Endothelial cell of hepatic sinusoid (primary cell): ENCODE results near the gene MPZL2.

Source experiments
- in situ Hi-C: cut with HindIII; loops from 2 replicates; pipeline ENCODE4 v1.10.0; 2017; ENCODE audit warnings: low sequenced_read_pairs

The MPZL2 gene

GRCh38 chr11:118283756-118284350, 19.8 kb upstream of the MPZL2 start:
- in situ Hi-C loops = loop anchor here (5.0 kb wide), 1 partner anchor 82 kb away; no protein-coding TSS in a partner anchor

GRCh38 chr11:118283037-118283636, 19.0 kb upstream of the MPZL2 start:
- in situ Hi-C loops = loop anchor here (5.0 kb wide), 1 partner anchor 81 kb away; no protein-coding TSS in a partner anchor

- in situ Hi-C loops = loop anchor here (5.0 kb wide), 1 partner anchor 80 kb away; no protein-coding TSS in a partner anchor
Measured at GRCh38 chr11:118282606-118283005, 18.5 kb upstream of the MPZL2 start.

- in situ Hi-C loops = loop anchor here (5.0 kb wide), 1 partner anchor 79 kb away; no protein-coding TSS in a partner anchor
Measured at GRCh38 chr11:118281284-118281683, 17.2 kb upstream of the MPZL2 start.

DNA sequence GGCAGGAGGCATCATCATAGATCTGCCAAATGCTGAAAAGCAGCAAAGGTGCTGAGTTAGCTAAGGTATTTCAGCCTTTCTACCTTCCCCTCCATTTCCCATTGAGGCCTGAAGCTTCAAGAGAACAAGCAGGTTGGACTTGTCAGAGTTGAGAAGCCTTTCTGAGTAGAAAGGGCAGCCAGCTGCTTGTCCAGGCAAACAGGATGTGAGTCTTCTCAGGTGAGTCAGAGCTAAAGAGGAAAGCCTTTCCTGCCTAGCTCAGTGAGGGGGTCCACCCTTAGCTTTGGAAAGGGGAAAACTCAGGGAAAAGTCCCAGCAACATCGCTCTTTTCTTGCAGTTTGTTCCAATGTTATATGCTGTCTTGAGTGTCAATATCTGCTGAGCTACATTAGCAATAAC, 13.2 kb upstream of the MPZL2 start:
- in situ Hi-C loops = loop anchor here (5.0 kb wide), 1 partner anchor 85 kb away; no protein-coding TSS in a partner anchor

GRCh38 chr11:118276422-118276821, 12.3 kb upstream of the MPZL2 start:
- in situ Hi-C loops = loop anchor here (5.0 kb wide), 1 partner anchor 86 kb away; no protein-coding TSS in a partner anchor

GRCh38 chr11:118275176-118275575, 11.1 kb upstream of the MPZL2 start:
- in situ Hi-C loops = loop anchor here (5.0 kb wide), 1 partner anchor 87 kb away; no protein-coding TSS in a partner anchor

DNA sequence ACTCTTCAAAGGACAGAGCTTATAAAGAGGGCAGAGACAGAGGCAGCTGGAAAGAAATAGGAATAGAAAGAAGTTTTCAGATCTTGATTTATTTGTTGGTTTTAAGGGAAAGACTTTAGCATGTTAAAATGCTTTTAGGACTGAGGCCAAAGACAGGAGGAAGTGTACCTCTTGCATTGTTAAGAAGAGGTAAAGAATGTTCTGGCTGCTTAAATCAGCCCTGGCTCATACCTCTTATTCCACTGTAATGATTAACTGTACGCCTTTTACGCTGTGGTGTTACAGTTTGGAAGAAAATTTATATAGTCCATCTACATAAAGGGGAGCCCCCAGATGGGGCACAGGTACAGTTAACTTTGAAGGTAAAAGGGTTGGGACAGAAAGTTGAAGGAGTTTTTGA, 10.1 kb upstream of the MPZL2 start:
- in situ Hi-C loops = no loop called here

GRCh38 chr11:118272001-118272400, 7.9 kb upstream of the MPZL2 start:
- in situ Hi-C loops = no loop called here

DNA sequence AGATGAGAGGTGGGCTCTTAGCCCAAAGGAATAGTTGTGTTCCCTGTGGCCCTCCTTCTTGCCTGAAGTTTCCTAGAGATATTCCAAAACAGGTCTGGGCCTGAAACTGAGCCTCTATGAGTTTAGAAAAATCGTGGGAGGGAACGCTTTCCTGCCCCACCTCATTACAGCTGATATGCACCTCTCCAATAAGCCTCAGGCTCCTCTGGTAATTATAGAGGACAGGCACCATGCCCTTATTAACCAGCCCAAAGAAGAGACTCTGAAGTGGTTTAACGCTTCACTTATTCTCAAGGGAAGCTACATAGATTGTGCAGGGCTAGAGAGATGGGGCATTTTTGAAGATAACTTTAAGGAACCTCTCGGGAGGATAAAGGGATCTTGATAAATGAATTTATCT, 3.4 kb upstream of the MPZL2 start:
- in situ Hi-C loops = no loop called here

- in situ Hi-C loops = no loop called here
Measured at GRCh38 chr11:118265954-118266353, 1.9 kb upstream of the MPZL2 start.

DNA sequence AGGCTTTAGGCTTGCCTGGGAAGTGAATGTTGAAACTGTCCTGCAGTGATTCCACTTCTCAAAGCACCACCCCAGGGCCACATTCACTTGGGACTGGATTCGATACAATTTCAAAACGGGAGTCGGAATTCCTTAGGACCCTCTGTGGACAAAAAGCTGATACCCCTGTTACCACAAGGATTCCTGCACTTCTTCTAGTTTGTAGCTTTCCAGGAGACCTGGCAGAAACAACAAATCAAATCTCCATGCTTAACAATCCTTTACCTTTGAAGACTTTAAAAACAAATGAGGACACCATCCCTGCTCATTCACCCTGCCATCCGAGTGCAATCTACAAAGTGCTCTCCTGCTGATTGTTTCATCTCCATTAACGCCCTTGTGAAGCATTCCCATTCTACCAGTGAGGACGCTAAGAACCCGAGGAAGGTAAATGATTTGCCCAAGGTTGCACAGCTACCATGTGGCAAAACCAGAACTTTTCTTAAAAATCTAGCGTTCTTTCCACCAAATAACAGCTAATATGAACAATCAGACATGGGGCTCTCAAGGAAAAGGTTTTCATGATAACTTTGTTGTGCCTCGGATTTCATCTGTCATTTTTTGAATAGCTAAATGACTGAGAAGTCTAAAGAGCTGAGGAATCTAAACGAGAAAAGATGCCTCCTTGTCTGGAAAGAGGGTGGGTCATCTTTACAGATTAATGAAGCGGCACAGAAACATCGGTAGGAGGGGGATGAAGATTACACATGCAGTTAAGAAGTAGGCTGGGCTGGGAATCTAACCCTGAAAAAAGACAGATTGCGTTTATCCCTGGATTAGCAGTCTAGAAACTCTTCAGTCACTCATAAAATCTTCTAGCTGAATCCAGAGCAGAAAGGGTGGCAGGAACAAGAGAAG, 720 bp upstream of the MPZL2 start:
- in situ Hi-C loops = no loop called here

DNA sequence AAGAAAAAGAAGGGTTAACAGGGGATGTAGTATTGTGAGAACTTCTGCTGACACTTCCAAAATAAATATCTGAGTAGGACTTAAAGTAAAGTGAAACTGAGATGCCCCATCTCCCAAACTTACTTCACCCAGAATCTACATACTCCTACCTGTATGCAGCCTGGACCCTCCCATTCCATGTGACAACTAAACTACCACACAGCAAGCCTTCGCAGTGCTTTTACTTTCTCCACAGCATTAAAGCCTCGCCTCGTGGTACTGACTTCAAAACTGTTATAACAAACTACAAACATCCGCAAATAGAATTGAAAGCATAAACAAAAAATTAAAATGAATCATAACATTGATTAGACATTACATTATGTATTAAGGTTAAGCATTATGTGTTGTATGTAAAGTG, 985 bp downstream of the MPZL2 start:
- in situ Hi-C loops = no loop called here

DNA sequence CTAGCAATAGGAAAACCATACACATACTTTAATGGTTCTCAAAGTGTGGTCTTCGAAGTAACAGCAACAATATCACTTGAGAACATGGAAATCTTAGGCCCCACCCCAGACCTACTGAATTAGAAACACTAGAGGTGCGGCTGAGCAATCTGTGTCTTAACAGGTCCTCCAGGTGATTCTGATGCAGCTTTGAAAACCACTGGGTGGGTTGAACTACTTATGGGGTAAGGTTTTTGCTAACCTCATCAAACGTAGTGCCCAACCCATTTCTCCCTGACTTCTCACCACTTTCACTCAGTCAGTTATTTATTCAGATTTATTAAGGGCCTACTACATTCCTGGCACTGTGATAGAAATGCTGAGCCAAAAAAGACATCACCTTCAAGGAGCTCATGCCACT, 3.7 kb downstream of the MPZL2 start:
- in situ Hi-C loops = no loop called here

GRCh38 chr11:118259138-118259537, 5.0 kb downstream of the MPZL2 start:
- in situ Hi-C loops = loop anchor here (5.0 kb wide), 2 partner anchors 37 to 87 kb away; no protein-coding TSS in a partner anchor

DNA sequence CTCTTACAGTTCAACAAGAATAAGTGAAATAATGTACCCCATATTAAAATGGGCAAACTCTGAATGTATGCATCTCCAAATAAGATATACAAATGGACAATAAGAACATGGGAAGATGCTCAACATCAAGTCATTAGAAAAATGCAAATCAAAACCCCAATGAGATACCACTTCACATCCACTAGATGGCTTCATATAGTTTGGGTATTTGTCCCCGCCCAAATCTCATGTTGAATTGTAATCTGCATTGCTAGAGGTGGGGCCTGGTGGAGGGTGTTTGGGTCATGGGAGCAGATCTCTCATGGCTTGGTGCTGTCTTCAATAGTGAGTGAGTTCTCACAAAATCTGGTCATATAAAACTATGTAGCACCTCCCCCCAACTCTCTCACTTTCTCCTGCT, 5.7 kb downstream of the MPZL2 start:
- in situ Hi-C loops = loop anchor here (5.0 kb wide), 2 partner anchors 36 to 86 kb away; no protein-coding TSS in a partner anchor

DNA sequence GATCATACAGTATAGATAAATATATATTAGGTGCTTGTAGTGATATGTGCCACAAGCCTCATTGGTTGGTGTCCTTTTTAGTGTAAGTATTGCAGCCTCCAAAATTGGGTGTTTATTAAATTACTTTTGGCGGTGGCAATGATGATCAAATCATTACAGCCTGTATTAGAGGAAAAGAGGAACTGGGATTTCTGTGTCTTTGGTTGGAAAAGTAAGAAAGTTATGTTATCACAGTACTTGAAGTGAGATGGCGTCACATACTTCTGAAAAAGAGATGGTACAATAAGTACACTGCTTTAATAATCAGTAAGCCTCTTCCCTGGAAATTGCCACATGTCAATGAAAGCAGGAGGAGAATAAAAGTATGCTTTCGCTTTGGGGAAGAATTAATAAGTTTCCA, 11.4 kb downstream of the MPZL2 start:
- in situ Hi-C loops = no loop called here

DNA sequence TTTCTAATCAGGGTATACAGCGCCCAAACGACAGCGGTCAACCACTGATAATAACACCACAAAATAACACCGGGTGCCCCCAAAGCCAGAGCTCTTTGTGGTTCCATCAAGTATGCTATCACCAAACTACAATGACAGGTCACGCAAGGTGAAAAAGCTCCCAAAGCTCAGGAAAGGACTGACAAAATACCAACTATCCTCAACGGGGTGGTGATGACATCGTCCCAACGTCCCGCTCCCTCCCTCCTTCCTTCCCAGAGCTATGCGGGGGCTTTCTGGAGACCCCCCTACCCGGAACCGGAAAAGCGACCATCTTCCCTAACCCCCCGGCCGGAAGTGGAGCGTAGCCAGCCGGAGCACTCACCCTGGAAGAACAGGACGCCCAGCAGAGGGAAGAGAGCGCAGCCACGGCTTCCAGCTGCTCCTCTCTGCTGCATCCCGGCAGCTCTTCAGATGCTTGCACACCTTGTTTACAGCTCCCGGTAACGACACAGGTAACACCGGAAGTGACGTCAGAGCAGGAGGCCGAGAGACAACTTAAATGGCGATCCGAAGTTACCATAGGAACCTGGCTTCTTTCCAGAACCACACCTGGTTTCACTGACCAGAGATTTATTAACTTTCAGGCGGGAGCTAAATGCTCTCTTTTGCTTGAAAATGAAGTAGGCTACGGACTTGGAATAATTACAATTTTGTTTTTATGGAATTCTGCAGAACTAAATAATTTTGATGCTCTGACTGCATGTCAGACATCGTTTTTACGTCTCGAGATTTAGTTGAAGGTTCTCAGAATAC, 12.0 kb downstream of the MPZL2 start, which contains the start of gene MPZL3:
Gene MPZL3 (minus strand): TSS at position 508 of the 795 bp plus-strand sequence. CDS start 71 bp downstream, at position 437.
- in situ Hi-C loops = no loop called here

DNA sequence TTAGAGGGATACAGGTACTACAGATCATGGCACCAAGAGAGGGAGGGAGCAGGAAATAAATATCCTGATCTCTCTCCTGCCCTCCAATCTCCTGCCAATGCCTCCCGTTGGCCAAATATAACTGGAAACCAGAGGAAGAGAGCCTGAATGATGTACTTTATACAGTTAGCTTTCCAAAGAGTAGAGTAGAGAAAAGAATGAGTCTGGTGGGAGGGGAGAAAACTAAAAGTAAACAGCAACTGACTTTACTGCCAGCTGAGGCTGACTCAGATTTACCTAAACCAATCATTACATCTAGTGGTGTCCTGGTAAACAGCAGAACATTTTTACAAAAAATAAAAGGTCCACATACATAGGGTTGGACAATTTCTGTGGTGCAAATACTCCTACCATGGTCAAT, 17.1 kb downstream of the MPZL2 start:
- in situ Hi-C loops = no loop called here

DNA sequence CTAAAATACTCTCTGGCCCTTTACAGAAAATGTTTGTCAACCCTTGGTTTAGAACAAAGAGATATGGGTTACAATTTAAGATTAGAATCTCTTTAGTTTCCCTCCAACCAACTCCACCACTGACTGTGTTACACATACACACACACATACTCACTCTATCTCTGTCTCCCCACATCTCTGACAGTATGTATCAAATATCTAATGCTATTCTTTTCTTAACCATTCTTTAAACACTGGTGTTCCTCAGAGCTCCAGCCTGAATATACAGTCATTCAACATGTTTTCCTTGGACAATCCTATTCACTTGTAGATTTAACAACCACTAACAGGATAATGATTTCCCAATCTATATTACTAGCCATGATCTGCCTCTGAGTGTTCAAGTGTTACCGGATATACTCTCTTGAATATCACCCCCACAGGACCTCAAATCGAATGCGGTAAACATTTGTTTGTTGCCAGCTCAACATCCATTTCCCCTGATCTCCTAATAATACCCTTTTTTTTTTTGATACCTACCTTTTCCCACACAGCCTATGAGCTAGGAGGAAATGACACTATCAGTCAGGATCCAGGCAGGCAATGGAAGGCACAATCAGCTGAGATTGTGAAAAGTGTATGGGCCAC, 18.0 kb downstream of the MPZL2 start:
- in situ Hi-C loops = no loop called here
